ENCODE data around the gene UNC50.
"Not testable (repeated sequence)": the region's sequence is repeated elsewhere in the genome, so short reads cannot be mapped to it uniquely, and the experiment has no call there.

Gene UNC50

GRCh38 chr2:98576666-98577312, 31.6 kb upstream of the UNC50 start:
- DNase-seq, result no peak

DNA sequence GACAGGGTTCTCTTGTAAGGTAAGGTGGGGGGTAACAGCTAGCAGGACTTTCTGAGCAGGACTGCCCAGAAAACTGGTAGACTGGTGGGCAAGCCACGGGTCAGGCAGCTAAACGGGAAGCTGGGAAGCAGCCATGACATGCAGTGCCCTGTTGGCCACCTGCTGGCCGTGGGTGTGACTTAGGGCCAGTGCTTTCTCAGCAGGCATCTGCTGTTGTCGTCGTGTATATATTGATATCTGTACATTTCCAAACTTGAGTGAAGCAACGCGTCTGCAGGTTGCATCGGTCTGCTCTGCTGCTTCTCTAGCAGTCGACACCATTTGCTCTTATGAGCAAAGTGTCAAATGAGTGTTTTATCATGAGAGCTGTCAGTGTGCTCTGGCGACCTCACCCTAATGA, 31.1 kb upstream of the UNC50 start:
- no peak for DNase-seq

- DNase-seq, result no peak
These were observed 30.2 kb upstream of the UNC50 start for GRCh38 chr2:98578231-98578630.

DNA sequence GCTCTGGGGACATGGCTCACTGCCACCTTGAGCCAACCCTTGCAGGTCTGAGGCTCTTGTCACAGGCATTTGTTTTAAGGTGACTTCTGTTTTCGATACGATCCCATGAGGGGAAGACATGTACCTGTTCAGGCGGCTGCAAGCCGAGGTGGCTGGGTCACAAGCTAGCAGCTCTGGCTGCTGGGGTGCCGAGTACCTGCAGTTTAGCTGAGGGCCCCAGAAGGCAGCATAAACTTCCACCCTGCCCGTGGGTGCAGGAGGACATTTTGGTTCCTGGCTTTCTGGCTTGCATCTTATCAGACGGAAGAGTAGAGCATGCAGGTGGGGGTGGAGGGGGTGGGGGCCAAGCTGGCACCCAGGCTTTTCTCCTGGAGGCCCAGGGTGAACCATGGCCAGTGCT, 28.5 kb upstream of the UNC50 start:
- no peak for DNase-seq

DNA sequence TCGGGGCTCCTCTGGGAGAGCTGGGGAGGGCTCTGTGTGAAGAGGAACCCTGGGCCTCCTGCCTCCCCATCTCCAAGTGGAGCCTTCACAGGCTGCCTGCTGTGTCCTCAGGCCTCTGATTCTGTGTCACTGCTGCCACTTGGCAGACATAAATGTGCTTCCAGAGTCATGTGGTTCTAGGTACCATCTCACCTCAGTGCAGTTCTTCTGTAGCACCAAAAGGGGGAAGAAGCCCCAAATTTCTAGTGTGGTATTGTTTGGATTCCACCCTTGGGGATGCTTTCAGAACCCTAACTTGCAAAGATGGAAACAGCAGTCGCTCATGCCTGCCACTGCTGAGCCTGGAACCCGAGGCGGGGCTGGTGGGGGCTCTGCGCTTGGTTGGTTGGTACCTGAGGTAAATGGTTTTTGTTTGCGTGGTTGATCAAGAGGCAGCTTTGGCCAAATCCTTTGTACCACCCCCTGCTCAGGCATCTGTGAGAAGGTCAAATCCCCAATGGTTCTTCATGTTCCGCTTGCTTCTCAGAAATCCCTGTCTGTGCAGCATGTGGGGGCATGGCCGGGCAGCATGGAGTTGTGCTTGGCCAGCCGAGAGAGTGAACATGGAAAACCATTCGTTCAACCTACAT, 27.6 kb upstream of the UNC50 start:
- no peak for DNase-seq

GRCh38 chr2:98582523-98582922, 25.9 kb upstream of the UNC50 start:
- no peak for DNase-seq

DNA sequence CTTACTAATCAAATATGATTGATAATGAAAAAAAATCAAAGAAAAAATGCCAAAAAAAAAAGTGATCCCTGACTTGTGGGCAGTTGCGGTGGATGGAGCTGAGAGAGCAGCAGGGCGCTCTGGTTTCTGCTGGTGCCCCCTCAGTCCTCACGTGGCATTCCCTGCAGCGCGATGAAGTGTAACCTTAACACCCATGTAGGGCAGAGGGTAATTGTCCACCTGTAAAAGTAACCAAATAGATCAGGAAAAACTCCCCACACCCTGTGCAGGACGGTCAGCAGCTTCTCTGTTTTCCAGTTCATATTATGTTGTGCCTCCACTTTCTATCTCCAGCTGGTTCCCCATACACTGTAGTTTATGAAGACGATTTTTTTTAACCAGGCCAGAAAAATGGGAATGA, 25.1 kb upstream of the UNC50 start:
- no peak for DNase-seq

DNA sequence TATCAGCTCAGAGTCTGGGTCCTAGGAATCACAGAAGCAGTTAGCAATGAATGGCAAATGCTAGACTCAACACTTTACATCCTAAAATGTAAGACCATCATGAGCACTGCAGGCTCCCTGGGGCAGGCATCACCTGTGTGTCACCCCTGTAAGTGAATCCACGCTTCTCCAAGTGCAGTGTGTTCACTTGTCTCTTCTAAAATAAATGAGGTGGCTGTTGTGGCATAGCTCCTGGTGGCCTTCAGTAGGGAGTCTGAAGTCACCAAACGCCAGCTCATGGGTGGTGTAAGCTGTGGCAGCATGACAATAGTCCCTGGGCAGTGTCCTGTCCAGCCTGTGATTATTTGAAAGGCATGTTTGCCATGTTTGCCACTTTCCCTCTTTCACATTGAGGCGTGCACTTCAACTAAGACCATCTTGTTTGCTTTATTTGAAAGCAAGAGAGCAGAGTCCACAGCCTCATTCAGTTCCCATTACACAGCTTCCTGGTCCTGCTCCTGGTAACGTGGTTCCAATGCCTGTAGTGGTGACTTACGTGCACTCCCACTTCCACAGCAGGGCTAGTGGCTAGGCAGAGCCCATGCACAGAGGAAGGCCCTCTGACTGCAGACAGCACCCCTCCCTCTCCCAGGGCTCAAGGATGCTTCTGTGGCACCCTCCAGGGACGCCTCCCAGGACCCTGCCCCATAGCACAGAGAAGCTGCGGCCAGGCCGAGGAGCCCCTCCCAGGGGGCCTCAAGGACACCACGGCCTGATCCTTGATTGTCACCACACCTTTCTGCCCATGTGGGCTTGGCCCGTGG, 24.4 kb upstream of the UNC50 start:
- DNase-seq, result no peak

- no peak for DNase-seq
These were observed 23.0 kb upstream of the UNC50 start for GRCh38 chr2:98585386-98585785.

DNA sequence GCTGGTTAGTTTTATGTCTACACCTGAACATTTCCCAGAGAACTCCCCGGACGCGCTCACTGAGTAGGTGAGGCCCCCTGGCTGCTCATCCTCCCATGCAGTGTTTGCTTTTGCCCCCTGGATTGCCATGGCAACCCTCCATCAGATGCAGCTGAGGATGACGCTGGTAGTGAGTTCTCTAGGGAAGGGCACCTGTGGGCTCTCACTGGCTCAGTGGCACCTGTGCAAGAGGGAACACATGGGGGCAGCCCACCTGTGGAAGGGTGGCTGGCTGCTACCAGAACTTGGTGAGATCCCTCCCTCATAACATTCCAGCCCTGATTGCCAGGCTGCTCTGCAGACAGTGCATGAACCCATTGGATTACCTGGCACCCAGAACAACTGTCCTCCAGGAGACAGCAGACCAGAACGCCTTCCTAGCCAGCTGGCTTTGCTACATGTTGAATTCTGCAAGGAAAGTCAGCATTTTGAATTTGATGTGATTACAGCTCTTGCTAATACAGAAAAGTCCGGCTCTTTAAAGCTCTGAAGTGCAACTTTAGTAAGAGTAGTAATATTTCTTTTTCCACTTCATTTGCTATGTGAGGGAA, 21.7 kb upstream of the UNC50 start:
- no peak for DNase-seq

GRCh38 chr2:98588880-98589431, 19.4 kb upstream of the UNC50 start:
- DNase-seq, result no peak

DNA sequence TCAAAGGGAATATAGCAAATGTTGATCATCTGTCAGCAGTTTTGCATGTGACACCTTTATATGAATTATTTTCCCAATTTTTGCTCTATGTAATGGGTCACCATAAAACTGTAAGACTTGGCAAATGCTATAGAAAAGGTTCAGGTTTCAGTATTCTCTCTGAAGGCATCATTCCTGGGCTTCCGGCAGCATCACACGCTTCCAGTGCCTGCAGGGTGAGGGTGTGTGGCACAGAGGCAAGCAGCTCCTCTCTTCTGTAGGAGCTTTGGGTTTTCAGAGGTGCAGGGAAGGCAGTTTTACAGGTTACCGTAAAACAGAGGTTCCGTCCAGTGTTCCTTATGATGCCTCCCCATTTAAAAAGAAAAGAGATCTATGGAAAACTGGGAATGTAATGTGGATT, 18.9 kb upstream of the UNC50 start:
- DNase-seq, result no peak

- no peak for DNase-seq
These were observed 15.8 kb upstream of the UNC50 start for GRCh38 chr2:98592565-98592964.

DNA sequence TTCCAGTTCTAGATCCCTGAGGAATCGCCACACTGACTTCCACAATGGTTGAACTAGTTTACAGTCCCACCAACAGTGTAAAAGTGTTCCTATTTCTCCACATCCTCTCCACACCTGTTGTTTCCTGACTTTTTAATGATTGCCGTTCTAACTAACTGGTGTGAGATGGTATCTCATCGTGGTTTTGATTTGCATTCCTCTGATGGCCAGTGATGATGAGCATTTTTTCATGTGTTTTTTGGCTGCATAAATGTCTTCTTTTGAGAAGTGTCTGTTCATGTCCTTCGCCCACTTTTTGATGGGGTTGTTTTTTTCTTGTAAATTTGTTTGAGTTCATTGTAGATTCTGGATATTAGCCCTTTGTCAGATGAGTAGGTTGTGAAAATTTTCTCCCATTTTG, 13.7 kb upstream of the UNC50 start:
- not testable (repeated sequence) for DNase-seq

DNA sequence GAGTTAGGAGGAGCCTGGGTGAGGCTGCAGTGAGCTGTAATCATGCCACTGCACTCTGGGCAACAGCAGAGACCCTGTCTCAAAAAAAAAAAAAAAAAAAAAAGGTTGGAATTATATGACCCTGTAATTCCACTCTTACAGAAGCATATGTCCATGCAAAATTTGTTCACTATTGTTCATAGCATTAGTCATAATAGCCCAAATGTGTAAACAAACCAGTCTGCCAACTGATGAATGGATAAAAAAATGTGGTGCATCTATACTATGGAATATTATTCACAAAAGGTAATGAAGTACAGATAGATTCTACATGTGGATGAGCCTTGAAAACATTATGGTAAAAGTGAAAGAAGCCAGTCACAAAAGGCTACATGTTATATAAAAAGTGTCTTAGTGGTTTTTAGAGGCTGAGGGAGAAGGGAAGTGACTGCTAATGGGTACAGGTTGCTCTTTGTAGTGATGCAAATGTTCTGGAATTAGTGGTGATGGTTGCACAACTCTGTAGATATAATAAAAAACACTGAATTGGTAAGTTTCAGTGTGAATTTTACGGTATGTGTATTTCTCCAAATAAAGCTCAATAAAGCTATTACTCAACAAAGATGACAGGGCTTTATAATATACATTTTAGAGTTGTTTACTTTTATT, 9.5 kb upstream of the UNC50 start:
- DNase-seq, result peak; percentile 20

DNA sequence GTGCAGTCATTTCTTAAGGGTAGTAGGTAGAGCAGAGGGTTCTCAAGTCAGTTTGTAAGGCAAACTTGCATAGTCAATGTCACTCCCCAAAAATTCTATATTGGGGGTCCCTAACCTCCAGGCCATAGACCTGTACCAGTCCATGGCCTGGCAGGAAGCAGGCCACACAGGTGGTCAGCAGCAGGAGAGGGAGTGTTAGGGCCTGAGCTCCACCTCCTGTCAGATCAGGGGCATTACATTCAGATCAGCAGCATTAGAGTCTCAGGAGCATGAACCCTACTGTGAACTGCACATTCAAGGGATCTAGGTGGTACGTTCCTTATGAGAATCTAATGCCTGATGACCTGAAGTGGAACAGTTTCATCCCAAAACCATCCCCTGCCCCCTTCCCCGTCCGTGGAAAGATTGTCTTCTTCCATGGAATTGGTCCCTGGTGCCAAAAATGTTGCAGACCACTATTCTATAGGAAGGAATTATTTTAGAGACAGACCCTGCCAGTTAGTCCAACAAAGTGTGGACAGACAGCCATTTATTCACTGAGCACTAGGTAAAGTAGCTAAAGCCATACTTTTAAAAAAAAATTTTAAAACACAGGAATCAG, 6.8 kb upstream of the UNC50 start:
- peak; percentile 29 for DNase-seq

GRCh38 chr2:98604547-98604946, 3.8 kb upstream of the UNC50 start:
- DNase-seq, result no peak

- no peak for DNase-seq
These were observed 3.3 kb upstream of the UNC50 start for GRCh38 chr2:98605076-98605475.

GRCh38 chr2:98606431-98606830, 2.0 kb upstream of the UNC50 start:
- DNase-seq, result no peak

DNA sequence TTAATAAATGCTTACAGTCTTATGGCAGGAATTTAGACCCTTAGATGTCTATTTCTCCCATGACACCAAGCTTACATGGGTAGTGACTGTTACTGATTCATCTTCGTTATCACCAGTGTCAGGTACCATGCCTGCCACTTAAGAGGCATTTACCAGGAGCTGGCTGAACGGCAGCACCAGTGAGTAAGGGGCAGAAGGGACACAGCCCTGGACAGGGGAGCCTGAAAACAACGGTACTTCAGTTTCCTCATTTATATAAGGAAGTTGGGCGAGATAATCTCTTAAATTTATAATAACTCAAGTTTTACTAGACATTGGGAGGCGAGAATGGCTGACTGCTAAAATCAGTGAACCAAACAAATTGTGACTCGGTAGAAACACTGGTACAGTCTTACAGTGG, 1.3 kb upstream of the UNC50 start:
- no peak for DNase-seq

DNA sequence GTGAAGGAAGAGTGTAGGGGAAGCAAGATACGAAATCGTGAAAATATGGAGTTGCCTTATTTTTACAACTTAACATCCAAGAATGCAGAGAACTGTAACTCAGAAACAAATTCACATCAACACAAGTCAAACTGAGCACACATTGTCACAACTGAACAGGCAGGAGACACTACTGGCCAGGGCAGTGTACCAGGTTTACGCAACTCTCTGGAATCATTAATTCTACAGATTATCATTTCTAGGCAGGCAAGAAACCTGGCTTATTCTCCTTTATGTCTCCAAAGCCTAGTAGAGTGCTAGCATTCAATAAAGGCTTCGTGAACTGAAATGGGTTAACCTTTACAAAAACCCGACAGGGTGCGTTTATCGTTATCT, 661 bp upstream of the UNC50 start:
- DNase-seq, result no peak

DNA sequence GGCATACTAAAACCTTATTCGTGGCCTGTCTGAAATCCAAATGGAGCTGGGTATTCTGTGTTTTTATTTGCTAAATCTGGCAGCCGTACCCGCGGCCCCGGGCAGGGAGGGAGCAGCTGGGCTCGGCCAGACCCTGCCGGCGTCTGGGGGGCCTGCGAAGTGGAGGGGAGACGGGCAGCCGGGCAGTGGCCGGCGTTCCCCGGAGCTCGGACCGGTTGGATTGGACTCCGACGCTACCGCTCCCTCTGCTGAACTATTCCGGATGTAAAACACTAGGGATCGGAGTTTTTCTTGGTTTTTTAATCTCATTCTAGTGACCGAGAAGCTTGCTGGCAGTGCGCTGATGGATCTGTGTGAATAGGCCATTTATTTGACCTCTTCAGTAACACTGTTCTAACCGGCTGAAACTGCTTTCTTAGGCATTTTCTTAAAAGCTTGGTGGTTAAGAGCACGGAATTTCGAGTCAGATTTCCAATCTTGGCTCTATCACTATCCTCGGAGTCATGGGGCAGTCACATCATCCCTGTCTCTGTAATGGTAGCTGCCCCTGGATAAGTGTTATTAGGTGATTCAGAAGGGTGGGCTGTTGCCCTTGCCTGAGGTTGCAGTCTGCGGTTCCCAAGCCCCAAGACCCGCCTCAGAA, 694 bp downstream of the UNC50 start:
- peak; percentile 30 for DNase-seq
